ENCODE data around the gene PRDM8.

GRCh38 chr4:80202190-80202711 is 4.9 kb downstream of the PRDM8 start:
- TF ChIP-seq POLR2A (IDR thresholded peaks at IDR 0.05), result no peak
- TF ChIP-seq, protein P1, sequence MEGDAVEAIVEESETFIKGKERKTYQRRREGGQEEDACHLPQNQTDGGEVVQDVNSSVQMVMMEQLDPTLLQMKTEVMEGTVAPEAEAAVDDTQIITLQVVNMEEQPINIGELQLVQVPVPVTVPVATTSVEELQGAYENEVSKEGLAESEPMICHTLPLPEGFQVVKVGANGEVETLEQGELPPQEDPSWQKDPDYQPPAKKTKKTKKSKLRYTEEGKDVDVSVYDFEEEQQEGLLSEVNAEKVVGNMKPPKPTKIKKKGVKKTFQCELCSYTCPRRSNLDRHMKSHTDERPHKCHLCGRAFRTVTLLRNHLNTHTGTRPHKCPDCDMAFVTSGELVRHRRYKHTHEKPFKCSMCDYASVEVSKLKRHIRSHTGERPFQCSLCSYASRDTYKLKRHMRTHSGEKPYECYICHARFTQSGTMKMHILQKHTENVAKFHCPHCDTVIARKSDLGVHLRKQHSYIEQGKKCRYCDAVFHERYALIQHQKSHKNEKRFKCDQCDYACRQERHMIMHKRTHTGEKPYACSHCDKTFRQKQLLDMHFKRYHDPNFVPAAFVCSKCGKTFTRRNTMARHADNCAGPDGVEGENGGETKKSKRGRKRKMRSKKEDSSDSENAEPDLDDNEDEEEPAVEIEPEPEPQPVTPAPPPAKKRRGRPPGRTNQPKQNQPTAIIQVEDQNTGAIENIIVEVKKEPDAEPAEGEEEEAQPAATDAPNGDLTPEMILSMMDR (IDR thresholded peaks at IDR 0.05), result peak; percentile 69 to 85 (median 75)
- TF ChIP-seq POLR2AphosphoS5 (IDR thresholded peaks at IDR 0.05), result peak; percentile 67

Measured in prostate gland (tissue), 2 donors.